HG03460 (cell line): Measurements from ENCODE around the gene LMLN.
"Not testable (repeated sequence)": the region's sequence is repeated elsewhere in the genome, so short reads cannot be mapped to it uniquely, and the experiment has no call there.

Source experiments
- ATAC-seq: cut with Tn5 transposase; IDR thresholded peaks from one replicate; pipeline ENCODE4 v1.9.1; 2021; ENCODE audit not compliant: unreplicated experiment

Gene LMLN

GRCh38 chr3:197955892-197956477, 4.0 kb upstream of the LMLN start:
- ATAC-seq: no peak

- ATAC-seq: no peak
Measured at GRCh38 chr3:197956626-197956988, 3.4 kb upstream of the LMLN start.

GRCh38 chr3:197957790-197958133, 2.3 kb upstream of the LMLN start:
- no peak for ATAC-seq

- no peak for ATAC-seq
Measured at GRCh38 chr3:197958346-197958745, 1.7 kb upstream of the LMLN start.

- not testable (repeated sequence) for ATAC-seq
Measured at GRCh38 chr3:197958848-197959247, 1.2 kb upstream of the LMLN start.

GRCh38 chr3:197959500-197959890, 522 bp upstream of the LMLN start:
- ATAC-seq: no peak

- ATAC-seq: no peak
Measured at GRCh38 chr3:197960694-197961581, 921 bp downstream of the LMLN start.

- no peak for ATAC-seq
Measured at GRCh38 chr3:197961582-197961945, 1.5 kb downstream of the LMLN start.

- no peak for ATAC-seq
Measured at GRCh38 chr3:197963019-197963637, 3.1 kb downstream of the LMLN start.

- not testable (repeated sequence) for ATAC-seq
Measured at GRCh38 chr3:197967337-197967989, 7.4 kb downstream of the LMLN start.

GRCh38 chr3:197970588-197970987, 10.6 kb downstream of the LMLN start:
- ATAC-seq: no peak

GRCh38 chr3:197974016-197974415, 14.0 kb downstream of the LMLN start:
- ATAC-seq: no peak

GRCh38 chr3:197975311-197975710, 15.3 kb downstream of the LMLN start:
- no peak for ATAC-seq

- ATAC-seq: no peak
Measured at GRCh38 chr3:197983076-197983475, 23.1 kb downstream of the LMLN start.

GRCh38 chr3:197989651-197990050, 29.6 kb downstream of the LMLN start:
- no peak for ATAC-seq

GRCh38 chr3:197994736-197995135, 34.7 kb downstream of the LMLN start:
- ATAC-seq: no peak

GRCh38 chr3:197996855-197997254, 36.8 kb downstream of the LMLN start:
- ATAC-seq: no peak

GRCh38 chr3:197997936-197998335, 37.9 kb downstream of the LMLN start:
- ATAC-seq: no peak

GRCh38 chr3:198017090-198017489, 57.1 kb downstream of the LMLN start:
- ATAC-seq: no peak

- no peak for ATAC-seq
Measured at GRCh38 chr3:198018416-198018815, 58.4 kb downstream of the LMLN start.

GRCh38 chr3:198019115-198019514, 59.1 kb downstream of the LMLN start:
- no peak for ATAC-seq

- ATAC-seq: no peak
Measured at GRCh38 chr3:198021320-198021719, 61.3 kb downstream of the LMLN start.
